HepG2 (cell line): ENCODE data around the gene HOXA4. TPM values are rescaled to one million over a fixed set of nuclear protein-coding genes. Genes with fewer than 3 reads are reported as not detected.
A peak's percentile ranks its signal among the peaks of the same experiment; 100 is the strongest.

Experiments
- HDAC1 ChIP-seq: sonication (generic); formaldehyde crosslinking; IDR thresholded peaks from 2 replicates; pipeline ENCODE4 v1.5.1; 2020; ENCODE audit warnings: mild to moderate bottlenecking, missing genetic modification reagents
- HMGA1 ChIP-seq: sonication (generic); formaldehyde crosslinking; conservative IDR thresholded peaks from 2 replicates; pipeline ENCODE4 v1.4.0; 2020; ENCODE audit warnings: missing genetic modification reagents
- HOXA3 ChIP-seq: sonication (generic); formaldehyde crosslinking; IDR thresholded peaks from 2 replicates; pipeline ENCODE4 v1.5.0; 2020; ENCODE audit warnings: missing genetic modification reagents
- IRF2 ChIP-seq: IDR thresholded peaks from 2 replicates; pipeline ENCODE4 v1.6.1; 2018; ENCODE audit warnings: missing genetic modification reagents, missing compliant biosample characterization
- NR2C2 ChIP-seq: sonication (generic); formaldehyde crosslinking; IDR thresholded peaks from 2 replicates; pipeline ENCODE4 v1.4.0; 2020; ENCODE audit warnings: missing genetic modification reagents, mild to moderate bottlenecking, moderate library complexity, borderline replicate concordance
- PHF8 ChIP-seq: sonication (generic); formaldehyde crosslinking; IDR thresholded peaks from 2 replicates; pipeline ENCODE4 v1.5.0; 2020; ENCODE audit warnings: missing genetic modification reagents
- POGZ ChIP-seq: sonication (generic); formaldehyde crosslinking; IDR thresholded peaks from 2 replicates; pipeline ENCODE4 v1.4.0; 2020; ENCODE audit warnings: mild to moderate bottlenecking, missing genetic modification reagents
- POLR2G ChIP-seq: fragments of 200-400 bp; formaldehyde crosslinking; IDR thresholded peaks from 2 replicates; pipeline ENCODE4 v1.6.1; 2018; ENCODE audit warnings: mild to moderate bottlenecking, low read depth, low read length, moderate library complexity
- RAD21 ChIP-seq: fragments of 450-650 bp; formaldehyde crosslinking; IDR thresholded peaks from 2 replicates; pipeline ENCODE4 v1.5.0; 2020; ENCODE audit warnings: mild to moderate bottlenecking
- RBAK ChIP-seq: sonication (generic); formaldehyde crosslinking; IDR thresholded peaks from 2 replicates; pipeline ENCODE4 v1.5.1; 2020; ENCODE audit warnings: mild to moderate bottlenecking, missing genetic modification reagents
- ZFP1 ChIP-seq: IDR thresholded peaks from 2 replicates; pipeline ENCODE4 v1.6.1; 2016
- ZNF333 ChIP-seq: sonication (generic); formaldehyde crosslinking; IDR thresholded peaks from 2 replicates; pipeline ENCODE4 v1.4.0; 2020; ENCODE audit warnings: mild to moderate bottlenecking, missing genetic modification reagents, borderline replicate concordance
- ZNF547 ChIP-seq: sonication (generic); formaldehyde crosslinking; IDR thresholded peaks from 2 replicates; pipeline ENCODE4 v1.5.1; 2020; ENCODE audit warnings: mild to moderate bottlenecking, missing genetic modification reagents
- polyA plus RNA-seq, 8 experiments: library from polyadenylated mRNA; depleted of rRNA in 3 of 8; stranded (reverse) in 7 of 8; unstranded in 1 of 8; fragments of >200 nt; fragmentation: Illumina TruSeq in 4 of 8; extraction: Trizol in 4 of 8; gene quantifications; 2 replicates each; pipeline versions ENCODE4 v1.2.1 to v1.2.3, GENCODE V29; 2011 to 2016; ENCODE audit warnings: low read depth in 4 of 8, missing spikeins in 1 of 8, mixed read lengths in 1 of 8; ENCODE audit not compliant: insufficient read depth in 1 of 8
- total RNA-seq, 5 experiments: library from RNA; depleted of rRNA; stranded (reverse); fragments of >200 nt; fragmentation: Illumina TruSeq; extraction: Trizol; gene quantifications; 2 replicates each; pipeline ENCODE4 v1.2.3, GENCODE V29; 2016; ENCODE audit warnings: low read depth in 1 of 5
- TF ChIP-seq, protein P1 (sequence below), 2 experiments: sonication (generic) in 1 of 2; formaldehyde crosslinking in 1 of 2; IDR thresholded peaks; 2 replicates each; pipeline versions ENCODE4 v1.5.1 to v1.6.1; 2011 to 2020; ENCODE audit warnings: borderline replicate concordance in 1 of 2, low read depth in 1 of 2, low read length in 1 of 2, mild to moderate bottlenecking in 1 of 2, missing genetic modification reagents in 1 of 2, moderate library complexity in 1 of 2
- TF ChIP-seq, protein P2 (sequence below): sonication (generic); formaldehyde crosslinking; IDR thresholded peaks from 2 replicates; pipeline ENCODE4 v1.4.0; 2020; ENCODE audit warnings: missing genetic modification reagents
- TF ChIP-seq, protein P3 (sequence below): sonication (generic); formaldehyde crosslinking; IDR thresholded peaks from 2 replicates; pipeline ENCODE4 v1.4.0; 2020; ENCODE audit warnings: missing genetic modification reagents
- TF ChIP-seq, protein P4 (sequence below): sonication (generic); formaldehyde crosslinking; IDR thresholded peaks from 2 replicates; pipeline ENCODE4 v1.4.0; 2020; ENCODE audit warnings: low read depth, missing genetic modification reagents
- TF ChIP-seq, protein P5 (sequence below): sonication (generic); formaldehyde crosslinking; IDR thresholded peaks from 2 replicates; pipeline ENCODE4 v1.4.0; 2020; ENCODE audit warnings: missing genetic modification reagents

HOXA4 gene
- total and polyA plus RNA-seq, 2 of the 13 experiments (the other 11 are each of a cell fraction or from before 2014, with no cell fraction given): 2.4 to 5.4 TPM

DNA sequence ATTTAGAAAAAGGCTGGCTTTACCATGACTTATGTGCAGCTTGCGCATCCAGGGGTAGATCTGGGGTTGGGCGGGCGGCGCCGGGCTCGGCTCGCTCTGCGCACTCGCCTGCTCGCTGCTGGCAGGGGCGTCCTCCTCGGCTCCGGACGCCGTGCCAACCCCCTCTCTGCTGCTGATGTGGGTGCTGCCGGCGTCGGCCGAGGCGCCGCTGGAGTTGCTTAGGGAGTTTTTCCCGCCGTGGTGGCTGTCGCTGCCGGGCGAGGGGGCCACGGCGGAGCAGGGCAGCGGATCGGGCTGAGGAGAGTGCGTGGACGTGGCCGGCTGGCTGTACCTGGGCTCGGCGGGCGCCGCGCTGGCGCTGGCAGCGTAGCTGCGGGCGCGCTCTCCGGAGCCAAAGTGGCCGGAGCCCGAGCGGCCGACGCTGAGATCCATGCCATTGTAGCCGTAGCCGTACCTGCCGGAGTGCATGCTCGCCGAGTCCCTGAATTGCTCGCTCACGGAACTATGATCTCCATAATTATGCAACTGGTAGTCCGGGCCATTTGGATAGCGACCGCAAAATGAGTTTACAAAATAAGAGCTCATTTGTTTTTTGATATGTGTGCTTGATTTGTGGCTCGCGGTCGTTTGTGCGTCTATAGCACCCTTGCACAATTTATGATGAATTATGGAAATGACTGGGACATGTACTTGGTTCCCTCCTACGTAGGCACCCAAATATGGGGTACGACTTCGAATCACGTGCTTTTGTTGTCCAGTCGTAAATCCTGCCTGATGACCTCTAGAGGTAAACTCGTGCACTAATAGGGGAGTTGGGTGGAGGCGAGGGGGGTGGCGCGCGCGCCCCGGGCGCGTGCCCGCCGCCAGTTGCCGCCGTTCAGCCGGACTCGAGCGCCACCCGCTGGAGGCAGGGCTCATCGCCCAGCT, 12.7 kb upstream of the HOXA4 start, which contains the start of gene HOXA5 (continued):
- TF ChIP-seq, protein P1, sequence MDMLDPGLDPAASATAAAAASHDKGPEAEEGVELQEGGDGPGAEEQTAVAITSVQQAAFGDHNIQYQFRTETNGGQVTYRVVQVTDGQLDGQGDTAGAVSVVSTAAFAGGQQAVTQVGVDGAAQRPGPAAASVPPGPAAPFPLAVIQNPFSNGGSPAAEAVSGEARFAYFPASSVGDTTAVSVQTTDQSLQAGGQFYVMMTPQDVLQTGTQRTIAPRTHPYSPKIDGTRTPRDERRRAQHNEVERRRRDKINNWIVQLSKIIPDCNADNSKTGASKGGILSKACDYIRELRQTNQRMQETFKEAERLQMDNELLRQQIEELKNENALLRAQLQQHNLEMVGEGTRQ (IDR thresholded peaks at IDR 0.05; ENCODE audit: low read depth, low read length): peak; percentile 60
- TF ChIP-seq, protein P1 (CRISPR knock-in tag; IDR thresholded peaks at IDR 0.05; ENCODE audit: borderline replicate concordance): peak; percentile 87
- TF ChIP-seq PHF8 (CRISPR knock-in tag) (peak; percentile 41; the same call in 1 of the 2 replicates), NR2C2 (peak; percentile 60; the same call in 1 of the 2 replicates), POGZ (CRISPR knock-in tag) (peak; percentile 82), RAD21 (CRISPR knock-in tag) (peak; percentile 88), ZFP1 (CRISPR knock-in tag) (no peak), RBAK (CRISPR knock-in tag) (no peak), HMGA1 (CRISPR knock-in tag) (no peak), HOXA3 (CRISPR knock-in tag) (peak; percentile 42; the same call in 1 of the 2 replicates), POLR2G (peak; percentile 55; the same call in 1 of the 2 replicates), ZNF333 (CRISPR knock-in tag) (no peak), HDAC1 (CRISPR knock-in tag) (peak; percentile 43; the same call in 1 of the 2 replicates), IRF2 (CRISPR knock-in tag) (peak; percentile 40; the same call in 1 of the 2 replicates), ZNF547 (CRISPR knock-in tag) (0 out of 2 replicates have a peak, but pooled peaks have one; percentile 14)
- TF ChIP-seq, protein P2, sequence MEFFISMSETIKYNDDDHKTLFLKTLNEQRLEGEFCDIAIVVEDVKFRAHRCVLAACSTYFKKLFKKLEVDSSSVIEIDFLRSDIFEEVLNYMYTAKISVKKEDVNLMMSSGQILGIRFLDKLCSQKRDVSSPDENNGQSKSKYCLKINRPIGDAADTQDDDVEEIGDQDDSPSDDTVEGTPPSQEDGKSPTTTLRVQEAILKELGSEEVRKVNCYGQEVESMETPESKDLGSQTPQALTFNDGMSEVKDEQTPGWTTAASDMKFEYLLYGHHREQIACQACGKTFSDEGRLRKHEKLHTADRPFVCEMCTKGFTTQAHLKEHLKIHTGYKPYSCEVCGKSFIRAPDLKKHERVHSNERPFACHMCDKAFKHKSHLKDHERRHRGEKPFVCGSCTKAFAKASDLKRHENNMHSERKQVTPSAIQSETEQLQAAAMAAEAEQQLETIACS (CRISPR knock-in tag): peak; percentile 99
- TF ChIP-seq, protein P3, sequence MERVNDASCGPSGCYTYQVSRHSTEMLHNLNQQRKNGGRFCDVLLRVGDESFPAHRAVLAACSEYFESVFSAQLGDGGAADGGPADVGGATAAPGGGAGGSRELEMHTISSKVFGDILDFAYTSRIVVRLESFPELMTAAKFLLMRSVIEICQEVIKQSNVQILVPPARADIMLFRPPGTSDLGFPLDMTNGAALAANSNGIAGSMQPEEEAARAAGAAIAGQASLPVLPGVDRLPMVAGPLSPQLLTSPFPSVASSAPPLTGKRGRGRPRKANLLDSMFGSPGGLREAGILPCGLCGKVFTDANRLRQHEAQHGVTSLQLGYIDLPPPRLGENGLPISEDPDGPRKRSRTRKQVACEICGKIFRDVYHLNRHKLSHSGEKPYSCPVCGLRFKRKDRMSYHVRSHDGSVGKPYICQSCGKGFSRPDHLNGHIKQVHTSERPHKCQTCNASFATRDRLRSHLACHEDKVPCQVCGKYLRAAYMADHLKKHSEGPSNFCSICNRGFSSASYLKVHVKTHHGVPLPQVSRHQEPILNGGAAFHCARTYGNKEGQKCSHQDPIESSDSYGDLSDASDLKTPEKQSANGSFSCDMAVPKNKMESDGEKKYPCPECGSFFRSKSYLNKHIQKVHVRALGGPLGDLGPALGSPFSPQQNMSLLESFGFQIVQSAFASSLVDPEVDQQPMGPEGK (CRISPR knock-in tag): peak; percentile 5; the same call in 1 of the 2 replicates
- TF ChIP-seq, protein P4, sequence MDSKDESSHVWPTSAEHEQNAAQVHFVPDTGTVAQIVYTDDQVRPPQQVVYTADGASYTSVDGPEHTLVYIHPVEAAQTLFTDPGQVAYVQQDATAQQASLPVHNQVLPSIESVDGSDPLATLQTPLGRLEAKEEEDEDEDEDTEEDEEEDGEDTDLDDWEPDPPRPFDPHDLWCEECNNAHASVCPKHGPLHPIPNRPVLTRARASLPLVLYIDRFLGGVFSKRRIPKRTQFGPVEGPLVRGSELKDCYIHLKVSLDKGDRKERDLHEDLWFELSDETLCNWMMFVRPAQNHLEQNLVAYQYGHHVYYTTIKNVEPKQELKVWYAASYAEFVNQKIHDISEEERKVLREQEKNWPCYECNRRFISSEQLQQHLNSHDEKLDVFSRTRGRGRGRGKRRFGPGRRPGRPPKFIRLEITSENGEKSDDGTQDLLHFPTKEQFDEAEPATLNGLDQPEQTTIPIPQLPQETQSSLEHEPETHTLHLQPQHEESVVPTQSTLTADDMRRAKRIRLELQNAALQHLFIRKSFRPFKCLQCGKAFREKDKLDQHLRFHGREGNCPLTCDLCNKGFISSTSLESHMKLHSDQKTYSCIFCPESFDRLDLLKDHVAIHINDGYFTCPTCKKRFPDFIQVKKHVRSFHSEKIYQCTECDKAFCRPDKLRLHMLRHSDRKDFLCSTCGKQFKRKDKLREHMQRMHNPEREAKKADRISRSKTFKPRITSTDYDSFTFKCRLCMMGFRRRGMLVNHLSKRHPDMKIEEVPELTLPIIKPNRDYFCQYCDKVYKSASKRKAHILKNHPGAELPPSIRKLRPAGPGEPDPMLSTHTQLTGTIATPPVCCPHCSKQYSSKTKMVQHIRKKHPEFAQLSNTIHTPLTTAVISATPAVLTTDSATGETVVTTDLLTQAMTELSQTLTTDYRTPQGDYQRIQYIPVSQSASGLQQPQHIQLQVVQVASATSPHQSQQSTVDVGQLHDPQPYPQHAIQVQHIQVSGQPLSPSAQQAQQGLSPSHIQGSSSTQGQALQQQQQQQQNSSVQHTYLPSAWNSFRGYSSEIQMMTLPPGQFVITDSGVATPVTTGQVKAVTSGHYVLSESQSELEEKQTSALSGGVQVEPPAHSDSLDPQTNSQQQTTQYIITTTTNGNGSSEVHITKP (CRISPR knock-in tag): peak; percentile 1; the same call in 1 of the 2 replicates
- TF ChIP-seq, protein P5, sequence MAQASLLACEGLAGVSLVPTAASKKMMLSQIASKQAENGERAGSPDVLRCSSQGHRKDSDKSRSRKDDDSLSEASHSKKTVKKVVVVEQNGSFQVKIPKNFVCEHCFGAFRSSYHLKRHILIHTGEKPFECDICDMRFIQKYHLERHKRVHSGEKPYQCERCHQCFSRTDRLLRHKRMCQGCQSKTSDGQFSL (CRISPR knock-in tag): 0 out of 2 replicates have a peak, but pooled peaks have one; percentile 65
